ENCODE data around the gene CCDC6. TPM values are rescaled to one million over a fixed set of nuclear protein-coding genes. Genes with fewer than 3 reads are reported as not detected.

The CCDC6 gene
- total RNA-seq, 1 experiment from 2014 or later = 91.9 TPM

DNA sequence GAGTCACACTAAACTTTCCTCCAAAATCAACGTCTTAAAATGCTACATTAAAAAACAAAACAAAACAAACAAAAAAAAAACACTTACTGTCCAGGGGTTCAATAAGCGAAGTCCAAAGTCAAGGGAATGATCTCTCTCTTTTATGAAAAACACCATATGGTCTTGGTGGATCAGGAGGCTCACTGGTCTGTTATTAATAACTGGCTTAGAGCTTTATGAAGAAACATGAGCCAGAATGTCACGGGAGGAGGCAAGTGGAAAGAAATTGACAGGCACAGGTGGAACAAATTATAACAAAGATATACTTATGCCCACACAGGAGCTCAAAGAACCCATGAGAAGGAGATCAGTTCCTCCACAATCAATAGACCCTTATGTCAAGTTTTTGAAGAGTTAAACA is 153.1 kb downstream of the CCDC6 start, which contains the start of gene MRLN:
Gene MRLN (minus strand): TSS at position 189 of the 400 bp plus-strand sequence.
- no TSS peak for BruUV-seq (replicated peaks)
- intact Hi-C loops (cut with micrococcal nuclease; ENCODE audit: unreplicated experiment) = no loop called here
- POLR2A ChIA-PET (ENCODE audit: unreplicated experiment) = no interaction called here

DNA sequence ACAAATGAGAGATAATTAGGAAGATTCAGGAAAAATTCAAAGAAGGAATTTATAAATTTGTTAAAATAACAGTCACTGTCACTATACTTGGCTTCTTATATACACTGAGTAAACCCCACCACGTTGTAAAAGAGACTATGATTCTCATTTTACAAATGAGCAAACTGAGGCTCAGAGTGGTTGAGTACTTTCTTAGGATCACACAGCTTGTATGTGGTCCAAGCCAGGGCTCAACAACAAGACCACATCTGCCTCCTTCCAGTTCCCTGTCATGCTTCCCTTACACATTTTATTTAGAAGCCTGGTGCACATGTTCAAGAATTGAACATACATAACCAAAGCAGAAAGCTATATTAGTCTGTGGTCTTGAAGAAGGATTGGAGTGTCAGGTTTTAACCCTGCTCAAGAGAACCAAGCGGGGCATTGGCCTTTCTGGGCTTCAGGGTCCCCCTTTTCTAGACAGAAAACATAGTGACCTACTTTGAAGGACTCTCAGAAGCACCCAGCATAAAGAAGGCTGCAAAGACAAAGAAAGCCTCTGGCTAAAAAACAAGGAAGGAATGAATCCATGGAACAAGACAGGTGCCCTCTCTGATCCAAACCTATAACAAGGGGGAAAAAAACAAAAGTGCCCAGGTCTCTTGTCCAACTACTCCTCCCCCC is 153.9 kb downstream of the CCDC6 start:
- TF ChIP-seq, protein P1, sequence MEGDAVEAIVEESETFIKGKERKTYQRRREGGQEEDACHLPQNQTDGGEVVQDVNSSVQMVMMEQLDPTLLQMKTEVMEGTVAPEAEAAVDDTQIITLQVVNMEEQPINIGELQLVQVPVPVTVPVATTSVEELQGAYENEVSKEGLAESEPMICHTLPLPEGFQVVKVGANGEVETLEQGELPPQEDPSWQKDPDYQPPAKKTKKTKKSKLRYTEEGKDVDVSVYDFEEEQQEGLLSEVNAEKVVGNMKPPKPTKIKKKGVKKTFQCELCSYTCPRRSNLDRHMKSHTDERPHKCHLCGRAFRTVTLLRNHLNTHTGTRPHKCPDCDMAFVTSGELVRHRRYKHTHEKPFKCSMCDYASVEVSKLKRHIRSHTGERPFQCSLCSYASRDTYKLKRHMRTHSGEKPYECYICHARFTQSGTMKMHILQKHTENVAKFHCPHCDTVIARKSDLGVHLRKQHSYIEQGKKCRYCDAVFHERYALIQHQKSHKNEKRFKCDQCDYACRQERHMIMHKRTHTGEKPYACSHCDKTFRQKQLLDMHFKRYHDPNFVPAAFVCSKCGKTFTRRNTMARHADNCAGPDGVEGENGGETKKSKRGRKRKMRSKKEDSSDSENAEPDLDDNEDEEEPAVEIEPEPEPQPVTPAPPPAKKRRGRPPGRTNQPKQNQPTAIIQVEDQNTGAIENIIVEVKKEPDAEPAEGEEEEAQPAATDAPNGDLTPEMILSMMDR (conservative IDR thresholded peaks at IDR 0.05) = no peak
- TF ChIP-seq EZH2 (IDR thresholded peaks at IDR 0.05; ENCODE audit: low read depth) = no peak
- DNase-seq = no peak
- intact Hi-C loops (cut with micrococcal nuclease; ENCODE audit: unreplicated experiment) = no loop called here
- no peaks in the 10 kb centered on the region for H4K20me1 ChIP-seq (ENCODE audit: insufficient read depth)
- no peak overlapping the region for H3K4me3 ChIP-seq
- ChIA-PET POLR2A (ENCODE audit: unreplicated experiment) (no interaction called here), CTCF (no interaction called here)
- H3K4me2 ChIP-seq = no peak overlapping the region
- no peaks in the 10 kb centered on the region for H3K9me2 ChIP-seq (ENCODE audit: insufficient read depth)
- H3K27me3 ChIP-seq (ENCODE audit: insufficient read depth, low read depth) = no peaks in the 10 kb centered on the region
- H3K27ac ChIP-seq = no peak overlapping the region
- H3K36me3 ChIP-seq (ENCODE audit: low read depth) = no peaks in the 10 kb centered on the region
- no peaks in the 10 kb centered on the region for H3K79me2 ChIP-seq (ENCODE audit: low read depth)
- H3K9me3 ChIP-seq (ENCODE audit: insufficient read depth, low read depth) = no peaks in the 10 kb centered on the region
- no peak overlapping the region for H2AFZ ChIP-seq
- no peaks in the 10 kb centered on the region for H3K4me1 ChIP-seq (replicated peaks; ENCODE audit: insufficient read depth)
- BruUV-seq (replicated peaks) = no TSS peak
- H3F3A ChIP-seq (ENCODE audit: insufficient read depth, low read depth) = no peaks in the 10 kb centered on the region

More for the DNA sequence above, 153.1 kb downstream of the CCDC6 start, which contains the start of gene MRLN:
- CTCF ChIA-PET = no interaction called here
- no peak within 1 kb of the TSS for H2AFZ ChIP-seq
- no peaks in the 10 kb centered on the region for H3K9me3 ChIP-seq (ENCODE audit: insufficient read depth, low read depth)
- no peaks in the 10 kb centered on the region for H3K36me3 ChIP-seq (ENCODE audit: low read depth)
- TF ChIP-seq, protein P1 (conservative IDR thresholded peaks at IDR 0.05) = no peak
- no peak for TF ChIP-seq EZH2 (IDR thresholded peaks at IDR 0.05; ENCODE audit: low read depth)
- no peaks in the 10 kb centered on the region for H3K9me2 ChIP-seq (ENCODE audit: insufficient read depth)
- H3K27ac ChIP-seq = no peak within 1 kb of the TSS
- H3K79me2 ChIP-seq (ENCODE audit: low read depth) = no peaks in the 10 kb centered on the region
- no peak within 1 kb of the TSS for H3K4me2 ChIP-seq
- H4K20me1 ChIP-seq (ENCODE audit: insufficient read depth) = no peaks in the 10 kb centered on the region
- H3F3A ChIP-seq (ENCODE audit: insufficient read depth, low read depth) = no peaks in the 10 kb centered on the region
- H3K4me3 ChIP-seq = no peak within 1 kb of the TSS
- H3K27me3 ChIP-seq (ENCODE audit: insufficient read depth, low read depth) = no peaks in the 10 kb centered on the region
- no peak for DNase-seq
- H3K4me1 ChIP-seq (replicated peaks; ENCODE audit: insufficient read depth) = no peaks in the 10 kb centered on the region

DNA sequence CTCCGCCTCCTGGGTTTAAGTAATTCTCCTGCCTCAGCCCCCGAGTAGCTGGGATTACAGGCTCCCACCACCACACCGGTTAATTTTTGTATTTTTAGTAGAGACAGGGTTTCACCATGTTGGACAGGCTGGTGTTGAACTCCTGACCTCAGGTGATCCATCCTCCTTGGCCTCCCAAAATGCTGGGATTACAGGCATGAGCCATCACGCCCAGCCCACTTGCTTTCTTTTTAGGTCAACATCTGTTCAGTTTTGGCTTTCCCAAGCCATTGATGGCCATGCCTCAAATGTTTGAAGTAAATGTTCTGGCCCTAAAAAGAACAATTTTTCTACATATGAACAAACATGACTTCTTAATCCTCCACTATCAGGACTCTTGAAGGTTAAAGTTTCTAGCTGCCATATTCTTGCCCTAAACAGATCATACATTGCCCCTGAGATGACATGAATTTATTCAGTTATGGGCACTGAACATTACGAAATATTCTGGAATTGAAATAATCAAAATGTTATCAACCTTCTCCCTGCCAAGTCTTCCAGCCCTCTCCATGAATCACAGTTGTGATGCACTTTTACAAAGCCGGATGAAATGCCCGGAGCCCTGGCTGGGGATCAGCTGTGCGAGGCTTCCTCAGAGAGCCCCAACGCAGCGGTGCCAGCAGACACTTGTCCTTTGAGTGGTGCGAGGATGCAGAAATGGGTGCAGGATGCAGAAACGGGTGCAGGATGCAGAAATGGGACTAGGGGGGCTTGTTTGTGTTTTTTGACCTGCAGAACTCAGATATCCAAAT is 156.0 kb downstream of the CCDC6 start:
- Histone ChIP-seq H3F3A (ENCODE audit: insufficient read depth, low read depth) (no peaks in the 10 kb centered on the region), H3K79me2 (ENCODE audit: low read depth) (no peaks in the 10 kb centered on the region), H3K4me2 (no peak overlapping the region), H3K9me3 (ENCODE audit: insufficient read depth, low read depth) (no peaks in the 10 kb centered on the region), H3K4me3 (no peak overlapping the region), H3K27me3 (ENCODE audit: insufficient read depth, low read depth) (no peaks in the 10 kb centered on the region), H3K4me1 (replicated peaks; ENCODE audit: insufficient read depth) (no peaks in the 10 kb centered on the region), H3K36me3 (ENCODE audit: low read depth) (no peaks in the 10 kb centered on the region), H3K9me2 (ENCODE audit: insufficient read depth) (no peaks in the 10 kb centered on the region), H4K20me1 (ENCODE audit: insufficient read depth) (no peaks in the 10 kb centered on the region), H2AFZ (no peak overlapping the region), H3K27ac (no peak overlapping the region)
- intact Hi-C loops (cut with micrococcal nuclease; ENCODE audit: unreplicated experiment) = no loop called here
- TF ChIP-seq EZH2 (IDR thresholded peaks at IDR 0.05; ENCODE audit: low read depth) = no peak
- TF ChIP-seq, protein P1 (conservative IDR thresholded peaks at IDR 0.05) = no peak
- POLR2A ChIA-PET (ENCODE audit: unreplicated experiment) = no interaction called here
- no peak for DNase-seq
- BruUV-seq (replicated peaks) = no TSS peak
- CTCF ChIA-PET = no interaction called here
